DOHH2 (cell line): ENCODE measurements around the gene TNFSF15.

ENCODE experiments used
- H3F3A ChIP-seq: fragments of 200-600 bp; sonication (generic), shearing (Covaris generic); 2 replicates; pipeline ENCODE4 v1.6.0; 2016; ENCODE audit warnings: antibody characterized with exemption, mild to moderate bottlenecking; ENCODE audit not compliant: control insufficient read depth, insufficient read depth
- H3K27ac ChIP-seq: fragments of 200-600 bp; sonication (generic); 2 replicates; pipeline ENCODE4 v1.5.1; 2014; ENCODE audit warnings: low read depth, mild to moderate bottlenecking, low read length, moderate library complexity
- H3K27me3 ChIP-seq: fragments of 200-600 bp; sonication (generic); 2 replicates; pipeline ENCODE4 v1.6.1; 2014; ENCODE audit warnings: mild to moderate bottlenecking, low read length, mixed read lengths; ENCODE audit not compliant: control insufficient read depth
- H3K36me3 ChIP-seq: fragments of 200-600 bp; sonication (generic); 2 replicates; pipeline ENCODE4 v1.6.1; 2014; ENCODE audit warnings: mild to moderate bottlenecking, low read length, moderate library complexity, mixed read lengths; ENCODE audit not compliant: control insufficient read depth
- H3K4me1 ChIP-seq: fragments of 200-600 bp; sonication (generic); 2 replicates; pipeline ENCODE4 v1.6.1; 2014; ENCODE audit warnings: mild to moderate bottlenecking, low read length, mixed read lengths; ENCODE audit not compliant: control insufficient read depth
- H3K4me2 ChIP-seq: fragments of 200-600 bp; sonication (generic); 2 replicates; pipeline ENCODE4 v1.6.0; 2014; ENCODE audit warnings: mild to moderate bottlenecking, low read length, moderate library complexity
- H3K4me3 ChIP-seq: fragments of 200-600 bp; sonication (generic); 2 replicates; pipeline ENCODE4 v1.5.1; 2014; ENCODE audit warnings: mild to moderate bottlenecking, low read length, mixed read lengths
- H3K79me2 ChIP-seq: fragments of 200-600 bp; sonication (generic); 2 replicates; pipeline ENCODE4 v1.6.1; 2014; ENCODE audit warnings: mild to moderate bottlenecking, low read length, mixed read lengths; ENCODE audit not compliant: control insufficient read depth
- H3K9me2 ChIP-seq: fragments of 200-600 bp; sonication (generic); replicated peaks from 2 replicates; pipeline ENCODE4 v1.6.1; 2014; ENCODE audit warnings: mild to moderate bottlenecking, low read length, mixed read lengths; ENCODE audit not compliant: control insufficient read depth
- H3K9me3 ChIP-seq: fragments of 200-600 bp; sonication (generic); 2 replicates; pipeline ENCODE4 v1.6.1; 2014; ENCODE audit warnings: antibody characterized with exemption, low read length, mixed read lengths; ENCODE audit not compliant: control insufficient read depth, insufficient read depth
- H4K20me1 ChIP-seq: fragments of 200-600 bp; sonication (generic); 2 replicates; pipeline ENCODE4 v1.6.0; 2014; ENCODE audit warnings: low read depth, mild to moderate bottlenecking, antibody characterized with exemption, low read length, moderate library complexity; ENCODE audit not compliant: control insufficient read depth, insufficient read depth
- EZH2phosphoT487 ChIP-seq: fragments of 200-600 bp; sonication (generic); IDR thresholded peaks from 2 replicates; pipeline ENCODE4 v1.6.1; 2017; ENCODE audit warnings: borderline replicate concordance, mild to moderate bottlenecking, antibody characterized with exemption, low read length, moderate library complexity, mixed read lengths
- TF ChIP-seq, protein P1 (sequence below): fragments of 200-600 bp; sonication (generic); IDR thresholded peaks from one replicate; pipeline ENCODE4 v1.5.1; 2014; ENCODE audit warnings: antibody characterized with exemption, mild to moderate bottlenecking, low read depth, low read length; ENCODE audit not compliant: poor library complexity, severe bottlenecking

Gene TNFSF15

DNA sequence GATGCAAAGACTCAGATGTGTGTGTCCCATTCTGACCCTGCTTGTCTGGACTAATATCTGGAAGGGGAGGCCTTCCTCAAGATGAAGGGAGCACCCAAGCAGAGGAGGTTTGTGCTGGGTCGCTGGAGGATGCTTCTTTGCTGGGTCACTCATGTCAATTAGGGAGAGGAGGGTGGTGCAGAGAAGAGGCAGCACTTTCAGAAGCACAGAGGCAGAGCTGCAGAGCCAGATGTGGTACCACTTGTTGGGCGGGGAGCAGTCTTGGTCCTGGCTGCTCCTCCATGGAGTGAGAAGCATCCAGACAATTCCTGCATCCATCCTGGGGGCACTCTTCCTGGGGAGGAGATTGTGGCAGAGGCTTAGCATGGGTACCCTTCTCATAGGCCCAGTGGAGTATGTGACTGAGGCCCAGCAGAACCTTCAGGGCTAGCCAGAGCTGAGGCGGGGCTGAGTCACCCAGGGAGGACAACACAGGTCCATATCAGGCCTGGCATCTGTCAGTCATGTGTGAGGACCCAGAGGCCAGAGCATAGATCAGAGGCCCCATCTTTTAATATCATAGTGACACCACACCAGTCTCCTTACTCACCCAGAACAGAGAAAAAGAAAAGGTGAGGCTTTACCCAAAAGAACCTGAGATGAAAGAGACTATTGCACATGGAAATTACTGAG is 59.8 kb downstream of the TNFSF15 start:
- TF ChIP-seq, protein P1, sequence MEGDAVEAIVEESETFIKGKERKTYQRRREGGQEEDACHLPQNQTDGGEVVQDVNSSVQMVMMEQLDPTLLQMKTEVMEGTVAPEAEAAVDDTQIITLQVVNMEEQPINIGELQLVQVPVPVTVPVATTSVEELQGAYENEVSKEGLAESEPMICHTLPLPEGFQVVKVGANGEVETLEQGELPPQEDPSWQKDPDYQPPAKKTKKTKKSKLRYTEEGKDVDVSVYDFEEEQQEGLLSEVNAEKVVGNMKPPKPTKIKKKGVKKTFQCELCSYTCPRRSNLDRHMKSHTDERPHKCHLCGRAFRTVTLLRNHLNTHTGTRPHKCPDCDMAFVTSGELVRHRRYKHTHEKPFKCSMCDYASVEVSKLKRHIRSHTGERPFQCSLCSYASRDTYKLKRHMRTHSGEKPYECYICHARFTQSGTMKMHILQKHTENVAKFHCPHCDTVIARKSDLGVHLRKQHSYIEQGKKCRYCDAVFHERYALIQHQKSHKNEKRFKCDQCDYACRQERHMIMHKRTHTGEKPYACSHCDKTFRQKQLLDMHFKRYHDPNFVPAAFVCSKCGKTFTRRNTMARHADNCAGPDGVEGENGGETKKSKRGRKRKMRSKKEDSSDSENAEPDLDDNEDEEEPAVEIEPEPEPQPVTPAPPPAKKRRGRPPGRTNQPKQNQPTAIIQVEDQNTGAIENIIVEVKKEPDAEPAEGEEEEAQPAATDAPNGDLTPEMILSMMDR, result no peak
- no peak for TF ChIP-seq EZH2phosphoT487
- H3K4me2 ChIP-seq, result no peak overlapping the region
- peaks cover 1% of the 10 kb centered on the region for H3K4me1 ChIP-seq
- no peaks in the 10 kb centered on the region for H3K9me3 ChIP-seq
- H3K79me2 ChIP-seq, result no peaks in the 10 kb centered on the region
- H3K27me3 ChIP-seq, result no peaks in the 10 kb centered on the region
- no peak overlapping the region for H3K27ac ChIP-seq
- no peaks in the 10 kb centered on the region for H3F3A ChIP-seq
- no peaks in the 10 kb centered on the region for H3K9me2 ChIP-seq
- no peaks in the 10 kb centered on the region for H4K20me1 ChIP-seq
- no peaks in the 10 kb centered on the region for H3K36me3 ChIP-seq
- H3K4me3 ChIP-seq, result no peak overlapping the region

DNA sequence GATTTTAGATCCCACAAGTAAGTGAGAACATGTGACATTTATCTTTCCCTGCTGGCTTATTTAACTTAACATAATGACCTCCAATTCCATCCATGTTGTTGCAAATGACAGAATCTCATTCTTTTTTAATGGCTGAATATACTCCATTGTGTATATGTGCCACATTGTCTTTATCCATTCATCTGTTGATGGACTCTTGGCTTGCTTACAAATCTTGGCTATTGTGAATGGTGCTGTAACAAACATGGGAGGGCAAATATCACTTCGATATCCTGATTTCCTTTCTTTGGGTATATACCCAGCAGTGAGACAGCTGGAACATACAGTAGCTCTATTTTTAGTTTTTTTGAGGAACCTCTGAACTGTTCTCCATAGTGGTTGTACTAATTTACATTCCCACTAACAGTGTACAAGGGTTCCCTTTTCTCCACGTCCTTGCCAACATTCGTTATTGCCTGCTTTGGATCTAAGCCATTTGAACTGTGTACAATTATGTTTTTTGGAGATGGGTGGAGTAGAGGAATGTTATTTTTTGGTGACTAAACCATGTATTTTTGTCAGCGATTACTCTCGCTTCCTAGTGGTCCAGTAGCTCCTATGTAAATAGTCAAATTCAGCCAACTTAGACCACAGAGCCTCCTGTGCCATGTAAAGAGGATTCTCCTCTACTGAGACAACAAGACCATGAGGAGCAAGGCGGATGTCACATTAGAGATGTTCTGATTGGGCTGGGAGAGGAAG is 60.6 kb downstream of the TNFSF15 start:
- H3K9me3 ChIP-seq, result no peaks in the 10 kb centered on the region
- no peaks in the 10 kb centered on the region for H4K20me1 ChIP-seq
- no peaks in the 10 kb centered on the region for H3F3A ChIP-seq
- no peaks in the 10 kb centered on the region for H3K79me2 ChIP-seq
- H3K9me2 ChIP-seq, result no peaks in the 10 kb centered on the region
- H3K4me2 ChIP-seq, result no peak overlapping the region
- H3K4me3 ChIP-seq, result no peak overlapping the region
- H3K4me1 ChIP-seq, result peaks cover 9% of the 10 kb centered on the region
- no peaks in the 10 kb centered on the region for H3K27me3 ChIP-seq
- no peak overlapping the region for H3K27ac ChIP-seq
- no peaks in the 10 kb centered on the region for H3K36me3 ChIP-seq
- no peak for TF ChIP-seq EZH2phosphoT487
- TF ChIP-seq, protein P1, result no peak

DNA sequence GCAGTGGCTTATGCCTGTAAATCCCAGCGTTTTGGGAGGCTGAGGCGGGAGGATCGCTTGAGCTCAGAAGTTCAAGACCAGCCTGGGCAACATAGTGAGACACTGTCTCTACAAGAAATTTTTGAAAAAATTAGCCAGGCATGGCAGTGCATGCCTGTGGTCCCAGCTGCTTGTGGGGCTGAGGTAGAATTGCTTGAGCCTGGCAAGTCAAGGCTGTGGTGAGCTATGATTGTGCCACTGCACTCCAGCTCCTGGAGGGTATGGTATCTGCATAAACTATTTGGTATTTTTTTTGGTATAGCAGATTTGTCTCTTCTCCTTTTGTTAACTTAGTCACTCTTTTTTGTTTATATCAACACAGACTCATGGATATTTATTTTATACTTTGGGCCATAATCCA is 62.4 kb downstream of the TNFSF15 start:
- H3K4me3 ChIP-seq, result no peak overlapping the region
- no peaks in the 10 kb centered on the region for H3K9me2 ChIP-seq
- H3K27me3 ChIP-seq, result no peaks in the 10 kb centered on the region
- no peaks in the 10 kb centered on the region for H3K9me3 ChIP-seq
- H3F3A ChIP-seq, result no peaks in the 10 kb centered on the region
- TF ChIP-seq, protein P1, result no peak
- TF ChIP-seq EZH2phosphoT487, result no peak
- H4K20me1 ChIP-seq, result no peaks in the 10 kb centered on the region
- no peaks in the 10 kb centered on the region for H3K36me3 ChIP-seq
- no peak overlapping the region for H3K4me2 ChIP-seq
- no peaks in the 10 kb centered on the region for H3K79me2 ChIP-seq
- peaks cover 20% of the 10 kb centered on the region for H3K4me1 ChIP-seq
- no peak overlapping the region for H3K27ac ChIP-seq
